Choroid plexus epithelial cell (primary cell): ENCODE data around the gene GTF3A.

Experiments
- DNase-seq: peaks from one replicate; pipeline ENCODE4 v3.0.0-alpha.2; 2010; ENCODE audit warnings: low read depth
- H3K4me3 ChIP-seq: 2 replicates; pipeline ENCODE4 v1.5.1; 2011; ENCODE audit warnings: low read depth, mild to moderate bottlenecking, control low read depth, low read length, moderate library complexity
- CTCF ChIP-seq: conservative IDR thresholded peaks from 2 replicates; pipeline ENCODE4 v1.5.1; 2011; ENCODE audit warnings: low read depth, mild to moderate bottlenecking, control low read depth, inconsistent platforms, low read length, moderate library complexity

The GTF3A gene

GRCh38 chr13:27421101-27421871 is 3.1 kb upstream of the GTF3A start:
- DNase-seq, result no peak
- H3K4me3 ChIP-seq, result no peak overlapping the region
- TF ChIP-seq CTCF, result no peak

- no peak for TF ChIP-seq CTCF
- no peak overlapping the region for H3K4me3 ChIP-seq
- no peak for DNase-seq
Observed at GRCh38 chr13:27423333-27423732, 1.1 kb upstream of the GTF3A start.

GRCh38 chr13:27425158-27425917 is 919 bp downstream of the GTF3A start:
- TF ChIP-seq CTCF, result no peak
- DNase-seq, result peak; percentile 10
- peak overlapping the region; percentile 79 for H3K4me3 ChIP-seq

DNA sequence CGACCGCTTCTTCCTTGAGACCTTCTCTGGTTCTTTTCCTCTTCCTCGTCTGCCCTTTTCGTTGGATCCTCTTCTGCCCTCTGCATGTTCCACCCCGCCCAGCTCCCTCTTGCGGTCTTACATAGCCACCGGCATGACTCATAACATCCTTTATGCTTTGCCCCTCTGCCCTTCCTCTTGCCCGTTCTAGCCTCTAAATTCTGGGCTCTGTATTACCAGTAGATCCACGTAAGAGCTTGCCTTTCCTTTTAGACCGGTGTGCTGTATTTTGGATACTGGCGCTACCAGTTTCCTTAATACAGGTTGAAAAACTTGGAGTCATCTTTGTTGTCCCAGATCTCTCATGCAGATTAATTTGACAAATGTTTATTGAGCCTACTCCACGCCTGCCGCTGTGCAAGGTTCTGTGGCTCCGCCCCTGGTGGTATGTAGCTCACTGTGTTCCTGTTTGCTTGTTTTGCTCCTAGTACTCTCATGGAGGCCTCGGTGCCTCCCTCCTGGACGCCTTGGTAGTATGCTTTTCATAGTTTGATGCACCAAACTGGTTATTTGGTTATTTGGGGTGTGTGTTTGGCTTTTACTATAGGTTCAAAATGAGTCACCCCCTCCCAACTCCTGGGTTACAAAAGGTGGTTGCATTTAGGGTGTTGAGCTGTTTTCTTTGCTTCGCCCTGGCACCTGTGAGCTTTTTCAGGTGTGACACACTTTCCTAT is 1.7 kb downstream of the GTF3A start:
- peak; percentile 80 for DNase-seq
- H3K4me3 ChIP-seq, result peak overlapping the region; percentile 79
- TF ChIP-seq CTCF, result peak; percentile 57

DNA sequence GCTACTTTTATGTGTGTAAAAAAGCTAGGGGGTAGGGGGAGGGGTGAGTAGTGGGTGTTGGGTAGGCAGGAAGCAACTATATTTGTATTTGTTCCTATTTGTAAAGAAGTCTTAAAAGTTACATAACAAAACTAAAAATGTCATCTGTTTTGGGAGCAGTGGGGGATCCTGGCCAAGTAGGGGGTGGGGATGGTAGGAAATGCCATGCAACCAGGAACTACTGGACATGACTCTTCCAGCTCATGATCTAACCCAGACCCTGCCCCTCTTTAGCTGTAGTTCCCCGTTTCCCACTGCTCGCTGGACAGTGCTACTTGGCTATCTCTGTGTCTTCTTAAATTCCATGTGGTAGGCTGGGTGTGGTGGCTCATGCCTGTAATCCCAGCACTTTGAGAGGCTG is 3.2 kb downstream of the GTF3A start:
- no peak for TF ChIP-seq CTCF

GRCh38 chr13:27428160-27428559 is 3.7 kb downstream of the GTF3A start:
- TF ChIP-seq CTCF, result no peak
- DNase-seq, result no peak
- no peak overlapping the region for H3K4me3 ChIP-seq

More for the DNA sequence above, 3.2 kb downstream of the GTF3A start:
- no peak overlapping the region for H3K4me3 ChIP-seq
- no peak for DNase-seq
